Pons (tissue), 1 donor: Measurements from ENCODE around the gene MTERF1.
"Not testable (repeated sequence)": the region's sequence is repeated elsewhere in the genome, so short reads cannot be mapped to it uniquely, and the experiment has no call there.

Experiments used
- DNase-seq: peaks from one replicate; pipeline ENCODE4 v3.0.0-alpha.2; 2016; ENCODE audit warnings: low spot score

MTERF1 gene

GRCh38 chr7:91880413-91881241, at the start of gene MTERF1:
Gene MTERF1 (minus strand): TSS chr7:91880702. CDS start chr7:91880083, 619 bp downstream.
- peak; percentile 86 for DNase-seq

- DNase-seq, result no peak
These were observed 49.0 kb upstream of the MTERF1 start for GRCh38 chr7:91929463-91929862.

GRCh38 chr7:91927912-91928311, 47.4 kb upstream of the MTERF1 start:
- DNase-seq, result no peak

GRCh38 chr7:91922857-91923256, 42.4 kb upstream of the MTERF1 start:
- no peak for DNase-seq

GRCh38 chr7:91918356-91918755, 37.9 kb upstream of the MTERF1 start:
- DNase-seq, result no peak

GRCh38 chr7:91916051-91916440, 35.5 kb upstream of the MTERF1 start:
- no peak for DNase-seq

- no peak for DNase-seq
These were observed 35.0 kb upstream of the MTERF1 start for GRCh38 chr7:91915401-91916050.

GRCh38 chr7:91913612-91914011, 33.1 kb upstream of the MTERF1 start:
- DNase-seq, result no peak

- no peak for DNase-seq
These were observed 32.0 kb upstream of the MTERF1 start for GRCh38 chr7:91912494-91912893.

- no peak for DNase-seq
These were observed 30.6 kb upstream of the MTERF1 start for GRCh38 chr7:91911121-91911520.

- DNase-seq, result no peak
These were observed 29.7 kb upstream of the MTERF1 start for GRCh38 chr7:91910171-91910570.

- DNase-seq, result no peak
These were observed 19.1 kb upstream of the MTERF1 start for GRCh38 chr7:91899563-91899962.

- no peak for DNase-seq
These were observed 17.9 kb upstream of the MTERF1 start for GRCh38 chr7:91898240-91898992.

GRCh38 chr7:91894781-91895480, 14.4 kb upstream of the MTERF1 start:
- no peak for DNase-seq

- not testable (repeated sequence) for DNase-seq
These were observed 13.2 kb upstream of the MTERF1 start for GRCh38 chr7:91893699-91894098.

GRCh38 chr7:91892821-91893340, 12.4 kb upstream of the MTERF1 start:
- no peak for DNase-seq

GRCh38 chr7:91892099-91892705, 11.7 kb upstream of the MTERF1 start:
- no peak for DNase-seq

- not testable (repeated sequence) for DNase-seq
These were observed 8.0 kb upstream of the MTERF1 start for GRCh38 chr7:91888271-91889175.

- not testable (repeated sequence) for DNase-seq
These were observed 7.1 kb upstream of the MTERF1 start for GRCh38 chr7:91887336-91888213.
